ENCODE results near the gene GPR108. TPM values are rescaled to one million over a fixed set of nuclear protein-coding genes. Genes with fewer than 3 reads are reported as not detected.

GPR108 gene
- polyA plus RNA-seq, 1 donor from 2014 or later = 24.6 TPM

DNA sequence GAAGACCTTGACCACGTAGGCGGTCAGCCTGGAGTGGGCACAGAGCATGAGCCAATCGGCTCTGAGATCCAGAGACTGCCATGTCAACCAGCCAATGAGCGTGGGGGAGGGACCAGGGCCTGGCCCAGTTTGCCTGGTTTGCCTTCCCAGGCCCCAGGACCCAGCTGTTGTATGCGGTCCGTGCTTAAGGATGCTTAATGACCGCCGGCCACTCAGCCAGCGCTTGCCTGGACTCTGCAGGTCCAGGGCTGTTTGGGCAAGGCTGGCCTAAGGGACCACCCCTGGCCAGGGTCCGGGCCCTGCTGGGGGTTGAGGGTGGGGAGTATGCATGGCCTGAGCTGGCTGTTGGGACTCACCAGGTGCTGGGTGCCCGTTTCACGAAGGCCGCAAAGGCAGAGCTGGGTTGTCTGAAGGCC, 44.3 kb downstream of the GPR108 start:
- Histone ChIP-seq H3K9me2 (ENCODE audit: insufficient read depth, low read length) (no peaks in the 10 kb centered on the region), H3F3A (ENCODE audit: insufficient read depth, low read length, poor library complexity, severe bottlenecking) (no peaks in the 10 kb centered on the region), H3K4me2 (ENCODE audit: low read length) (no peak overlapping the region), H3K36me3 (ENCODE audit: insufficient read depth, low read length) (no peaks in the 10 kb centered on the region), H3K27me3 (ENCODE audit: insufficient read depth, low read depth, low read length) (no peaks in the 10 kb centered on the region), H3K4me3 (ENCODE audit: low read length) (no peak overlapping the region), H3K9ac (ENCODE audit: low read length) (no peak overlapping the region), H4K20me1 (ENCODE audit: insufficient read depth) (no peaks in the 10 kb centered on the region), H3K27ac (ENCODE audit: low read length) (no peak overlapping the region), H3K79me2 (replicated peaks; ENCODE audit: insufficient read depth, low read length) (no peaks in the 10 kb centered on the region), H3K9me3 (ENCODE audit: low read length) (no peaks in the 10 kb centered on the region), H2AFZ (ENCODE audit: low read depth, low read length) (no peak overlapping the region)
- TF ChIP-seq, protein P1, sequence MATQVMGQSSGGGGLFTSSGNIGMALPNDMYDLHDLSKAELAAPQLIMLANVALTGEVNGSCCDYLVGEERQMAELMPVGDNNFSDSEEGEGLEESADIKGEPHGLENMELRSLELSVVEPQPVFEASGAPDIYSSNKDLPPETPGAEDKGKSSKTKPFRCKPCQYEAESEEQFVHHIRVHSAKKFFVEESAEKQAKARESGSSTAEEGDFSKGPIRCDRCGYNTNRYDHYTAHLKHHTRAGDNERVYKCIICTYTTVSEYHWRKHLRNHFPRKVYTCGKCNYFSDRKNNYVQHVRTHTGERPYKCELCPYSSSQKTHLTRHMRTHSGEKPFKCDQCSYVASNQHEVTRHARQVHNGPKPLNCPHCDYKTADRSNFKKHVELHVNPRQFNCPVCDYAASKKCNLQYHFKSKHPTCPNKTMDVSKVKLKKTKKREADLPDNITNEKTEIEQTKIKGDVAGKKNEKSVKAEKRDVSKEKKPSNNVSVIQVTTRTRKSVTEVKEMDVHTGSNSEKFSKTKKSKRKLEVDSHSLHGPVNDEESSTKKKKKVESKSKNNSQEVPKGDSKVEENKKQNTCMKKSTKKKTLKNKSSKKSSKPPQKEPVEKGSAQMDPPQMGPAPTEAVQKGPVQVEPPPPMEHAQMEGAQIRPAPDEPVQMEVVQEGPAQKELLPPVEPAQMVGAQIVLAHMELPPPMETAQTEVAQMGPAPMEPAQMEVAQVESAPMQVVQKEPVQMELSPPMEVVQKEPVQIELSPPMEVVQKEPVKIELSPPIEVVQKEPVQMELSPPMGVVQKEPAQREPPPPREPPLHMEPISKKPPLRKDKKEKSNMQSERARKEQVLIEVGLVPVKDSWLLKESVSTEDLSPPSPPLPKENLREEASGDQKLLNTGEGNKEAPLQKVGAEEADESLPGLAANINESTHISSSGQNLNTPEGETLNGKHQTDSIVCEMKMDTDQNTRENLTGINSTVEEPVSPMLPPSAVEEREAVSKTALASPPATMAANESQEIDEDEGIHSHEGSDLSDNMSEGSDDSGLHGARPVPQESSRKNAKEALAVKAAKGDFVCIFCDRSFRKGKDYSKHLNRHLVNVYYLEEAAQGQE (IDR thresholded peaks at IDR 0.05; ENCODE audit: borderline replicate concordance) = no peak
- no peak for TF ChIP-seq MXI1 (conservative IDR thresholded peaks at IDR 0.05; ENCODE audit: poor library complexity, severe bottlenecking)
- TF ChIP-seq EZH2 (IDR thresholded peaks at IDR 0.05; ENCODE audit: borderline replicate concordance, insufficient read depth, low read length, poor library complexity, severe bottlenecking) = no peak
- no peak for TF ChIP-seq SMC3 (conservative IDR thresholded peaks at IDR 0.05; ENCODE audit: poor library complexity)
- TF ChIP-seq RAD21 (conservative IDR thresholded peaks at IDR 0.05) = no peak
- TF ChIP-seq, protein P2, sequence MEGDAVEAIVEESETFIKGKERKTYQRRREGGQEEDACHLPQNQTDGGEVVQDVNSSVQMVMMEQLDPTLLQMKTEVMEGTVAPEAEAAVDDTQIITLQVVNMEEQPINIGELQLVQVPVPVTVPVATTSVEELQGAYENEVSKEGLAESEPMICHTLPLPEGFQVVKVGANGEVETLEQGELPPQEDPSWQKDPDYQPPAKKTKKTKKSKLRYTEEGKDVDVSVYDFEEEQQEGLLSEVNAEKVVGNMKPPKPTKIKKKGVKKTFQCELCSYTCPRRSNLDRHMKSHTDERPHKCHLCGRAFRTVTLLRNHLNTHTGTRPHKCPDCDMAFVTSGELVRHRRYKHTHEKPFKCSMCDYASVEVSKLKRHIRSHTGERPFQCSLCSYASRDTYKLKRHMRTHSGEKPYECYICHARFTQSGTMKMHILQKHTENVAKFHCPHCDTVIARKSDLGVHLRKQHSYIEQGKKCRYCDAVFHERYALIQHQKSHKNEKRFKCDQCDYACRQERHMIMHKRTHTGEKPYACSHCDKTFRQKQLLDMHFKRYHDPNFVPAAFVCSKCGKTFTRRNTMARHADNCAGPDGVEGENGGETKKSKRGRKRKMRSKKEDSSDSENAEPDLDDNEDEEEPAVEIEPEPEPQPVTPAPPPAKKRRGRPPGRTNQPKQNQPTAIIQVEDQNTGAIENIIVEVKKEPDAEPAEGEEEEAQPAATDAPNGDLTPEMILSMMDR (IDR thresholded peaks at IDR 0.05; ENCODE audit: poor library complexity, severe bottlenecking) = no peak
- TF ChIP-seq EP300 (conservative IDR thresholded peaks at IDR 0.05; ENCODE audit: poor library complexity, severe bottlenecking) = no peak
- TF ChIP-seq TAF1 (IDR thresholded peaks at IDR 0.05; ENCODE audit: low read depth) = no peak
- TF ChIP-seq POLR2AphosphoS5 (IDR thresholded peaks at IDR 0.05) = no peak

DNA sequence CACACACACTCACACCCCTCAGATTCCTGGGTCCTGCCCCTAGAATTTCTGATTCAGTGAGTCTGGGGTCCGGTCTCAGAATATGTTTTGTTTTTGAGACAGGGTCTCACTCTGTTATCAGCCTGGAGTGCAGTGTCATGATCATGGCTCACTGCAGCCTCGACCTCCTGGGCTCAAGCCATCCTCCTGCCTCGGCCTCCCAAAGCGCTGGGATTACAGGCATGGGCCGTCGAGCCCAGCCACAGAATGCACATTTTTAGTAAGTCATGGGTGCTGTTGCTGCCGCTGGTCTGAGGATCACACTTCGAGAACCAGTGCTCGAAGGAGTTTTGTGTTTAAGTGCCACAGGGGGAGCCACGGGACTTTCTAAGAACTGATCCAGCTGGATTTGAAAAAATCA, 45.4 kb downstream of the GPR108 start:
- no peak overlapping the region for H3K4me2 ChIP-seq (ENCODE audit: low read length)

More for the DNA sequence above, 45.4 kb downstream of the GPR108 start:
- Histone ChIP-seq H3K79me2 (replicated peaks; ENCODE audit: insufficient read depth, low read length) (no peaks in the 10 kb centered on the region), H3K9me3 (ENCODE audit: low read length) (no peaks in the 10 kb centered on the region), H3K27ac (ENCODE audit: low read length) (no peak overlapping the region), H3K9ac (ENCODE audit: low read length) (no peak overlapping the region), H3K27me3 (ENCODE audit: insufficient read depth, low read depth, low read length) (no peaks in the 10 kb centered on the region), H3K36me3 (ENCODE audit: insufficient read depth, low read length) (no peaks in the 10 kb centered on the region), H3K4me3 (ENCODE audit: low read length) (no peak overlapping the region), H2AFZ (ENCODE audit: low read depth, low read length) (no peak overlapping the region), H3K9me2 (ENCODE audit: insufficient read depth, low read length) (no peaks in the 10 kb centered on the region), H4K20me1 (ENCODE audit: insufficient read depth) (no peaks in the 10 kb centered on the region), H3F3A (ENCODE audit: insufficient read depth, low read length, poor library complexity, severe bottlenecking) (no peaks in the 10 kb centered on the region)
- TF ChIP-seq, protein P2 (IDR thresholded peaks at IDR 0.05; ENCODE audit: poor library complexity, severe bottlenecking) = no peak
- no peak for TF ChIP-seq TAF1 (IDR thresholded peaks at IDR 0.05; ENCODE audit: low read depth)
- TF ChIP-seq RAD21 (conservative IDR thresholded peaks at IDR 0.05) = no peak
